D341Med (cell line): ENCODE results near the gene SLC7A10.
"Not testable (repeated sequence)": the region's sequence is repeated elsewhere in the genome, so short reads cannot be mapped to it uniquely, and the experiment has no call there.

Source experiments
- DNase-seq: peaks from one replicate; pipeline ENCODE4 v3.0.0; 2012; ENCODE audit warnings: low spot score

The SLC7A10 gene

DNA sequence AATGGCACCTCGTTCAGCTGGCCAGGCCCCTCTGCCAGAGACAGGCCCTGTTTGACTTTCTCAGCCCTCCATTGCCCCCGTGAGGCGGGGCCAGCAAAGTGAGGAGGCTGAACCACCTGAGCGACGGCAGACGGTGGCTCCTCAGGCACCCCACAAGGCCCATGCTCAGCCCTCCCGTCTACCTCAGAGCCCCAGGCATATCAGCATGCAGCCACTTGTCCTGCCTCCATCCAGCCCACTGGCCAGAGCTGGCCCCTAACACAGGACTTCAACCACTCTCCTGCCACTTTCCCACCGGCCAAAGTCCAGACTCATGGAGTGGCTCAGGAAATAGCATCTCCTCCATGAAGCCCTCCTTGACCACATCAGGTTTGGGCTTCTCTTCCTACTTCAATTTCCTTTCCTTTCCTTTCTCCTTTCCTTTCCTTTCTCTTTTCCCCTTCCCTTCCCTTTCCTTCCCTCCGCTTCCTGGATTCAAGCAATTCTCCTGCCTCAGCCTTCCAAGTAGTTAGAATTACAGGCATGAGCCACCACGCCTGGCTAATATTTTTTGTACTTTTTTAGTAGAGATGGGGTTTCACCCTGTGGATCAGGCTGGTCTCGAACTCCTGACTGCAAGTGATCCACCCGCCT lies 9.3 kb downstream of the SLC7A10 start:
- no peak for DNase-seq

DNA sequence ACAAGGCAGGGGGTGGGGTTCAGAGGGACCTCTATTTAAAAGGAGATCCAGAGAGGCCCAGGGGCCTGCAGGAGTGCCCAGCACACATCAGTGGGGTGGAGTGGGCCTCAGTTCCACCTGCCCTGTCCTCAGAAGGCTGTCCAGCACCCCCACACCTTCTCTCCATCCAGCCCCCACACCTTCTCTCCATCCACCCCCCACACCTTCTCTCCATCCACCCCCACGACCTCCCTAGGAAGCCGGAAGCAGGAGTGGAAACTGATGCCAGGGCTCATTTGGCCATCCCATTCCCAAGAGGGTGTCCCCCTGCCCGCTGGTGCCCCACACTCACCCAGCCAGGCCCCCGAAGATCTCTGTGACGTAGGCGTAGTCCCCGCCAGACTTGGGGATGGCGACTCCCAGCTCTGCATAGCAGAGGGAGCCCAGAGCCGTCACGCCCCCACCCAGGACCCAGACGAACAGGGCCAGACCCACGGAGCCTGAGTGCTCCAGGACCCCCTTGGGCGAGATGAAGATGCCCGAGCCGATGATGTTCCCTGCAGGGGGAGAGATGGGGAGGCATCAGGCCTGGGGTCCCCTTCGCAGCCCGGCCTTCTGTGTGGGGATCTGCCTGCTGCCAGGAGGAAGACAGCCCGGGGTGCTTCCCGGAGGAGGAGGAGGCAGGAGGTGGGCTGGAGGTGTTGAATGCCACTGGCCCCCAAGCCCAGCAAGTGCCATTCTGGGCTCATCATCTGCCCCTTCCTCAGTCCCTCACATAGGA lies 10.0 kb downstream of the SLC7A10 start:
- no peak for DNase-seq

DNA sequence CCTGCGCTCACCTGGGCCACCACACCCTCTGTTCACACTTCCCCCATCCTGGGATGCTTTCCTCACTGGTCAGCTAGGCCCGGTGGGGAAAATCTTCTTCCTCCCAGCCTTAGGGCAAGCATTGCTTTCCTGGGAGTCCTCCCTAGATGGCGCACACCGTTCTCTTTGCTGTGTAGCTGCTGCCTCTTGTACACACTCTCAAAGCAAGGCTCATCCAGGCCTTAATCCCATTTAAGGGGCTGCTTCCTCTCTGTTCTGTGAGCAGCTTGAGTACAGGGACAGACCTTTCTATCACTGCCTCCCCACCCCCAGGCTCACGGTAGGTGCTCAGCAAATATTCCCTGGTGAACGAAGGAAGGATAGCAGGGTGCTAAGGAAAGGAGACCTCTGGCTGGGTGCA lies 11.1 kb downstream of the SLC7A10 start:
- DNase-seq, result peak; percentile 66

DNA sequence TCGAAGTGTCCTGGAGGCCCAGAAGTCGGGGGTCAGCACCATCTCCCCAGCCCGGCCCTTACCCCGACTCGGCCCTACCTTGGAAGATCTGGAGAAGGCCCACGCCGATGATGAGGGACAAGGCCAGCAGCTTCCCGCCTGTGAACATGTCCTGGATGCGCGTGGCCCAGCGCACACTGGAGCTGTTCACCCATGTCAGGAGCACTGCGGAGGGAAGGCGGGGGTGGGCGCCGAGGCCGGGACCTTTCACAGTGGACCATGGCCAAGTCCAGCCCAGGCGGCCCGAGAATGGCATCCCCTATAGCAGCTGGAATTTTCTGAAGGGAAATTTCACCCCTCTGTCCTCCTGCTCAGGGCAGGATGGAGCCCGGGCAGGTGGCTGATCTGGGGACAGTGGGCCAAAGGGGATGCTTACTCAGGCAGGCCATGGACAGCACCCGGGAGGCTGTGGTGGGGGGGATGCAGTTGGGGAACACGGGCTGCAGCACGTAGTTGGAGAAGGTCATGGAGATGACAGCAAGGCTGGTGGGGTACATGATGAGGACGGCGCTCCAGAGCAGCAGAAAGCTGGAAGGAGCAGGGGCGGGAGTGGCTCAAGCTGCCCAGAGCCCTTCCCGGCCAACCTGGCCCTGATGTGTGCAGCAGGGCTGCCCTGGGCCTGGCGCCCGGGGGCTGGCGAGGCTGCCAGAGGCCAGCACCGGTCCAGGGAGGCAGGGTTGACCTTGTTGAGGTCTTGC lies 13.0 kb downstream of the SLC7A10 start:
- no peak for DNase-seq

DNA sequence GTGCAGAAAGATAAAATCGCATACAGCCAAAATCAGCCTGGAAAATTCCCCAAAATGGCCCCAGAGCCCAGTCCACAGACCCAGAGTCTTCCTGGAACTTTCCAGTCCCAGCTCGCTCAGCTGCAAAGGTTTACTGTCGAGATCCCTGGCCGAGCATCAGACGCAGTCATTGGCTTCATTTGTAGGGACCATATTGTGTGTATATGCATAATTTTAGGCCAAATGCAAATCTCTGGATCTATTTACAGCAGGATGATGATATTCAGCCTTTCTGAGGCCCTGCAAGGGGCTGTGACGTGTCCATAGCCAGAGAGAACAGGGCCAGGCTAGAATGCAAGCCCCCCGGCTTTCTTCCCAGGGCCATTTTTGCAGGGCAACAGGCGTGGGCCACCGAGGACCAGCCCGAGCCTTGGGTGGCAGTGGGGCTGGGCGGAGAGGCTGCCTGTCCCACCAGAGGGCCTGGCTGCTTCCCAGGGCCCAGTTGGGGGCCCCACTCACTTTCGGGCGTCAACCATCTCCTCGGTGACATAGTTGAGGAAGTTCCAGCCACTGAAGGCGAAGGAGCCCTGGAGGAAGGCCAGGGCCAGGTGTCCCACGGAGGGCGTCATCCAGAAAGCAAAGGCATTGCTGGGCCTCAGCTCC lies 13.7 kb downstream of the SLC7A10 start:
- DNase-seq, result no peak

DNA sequence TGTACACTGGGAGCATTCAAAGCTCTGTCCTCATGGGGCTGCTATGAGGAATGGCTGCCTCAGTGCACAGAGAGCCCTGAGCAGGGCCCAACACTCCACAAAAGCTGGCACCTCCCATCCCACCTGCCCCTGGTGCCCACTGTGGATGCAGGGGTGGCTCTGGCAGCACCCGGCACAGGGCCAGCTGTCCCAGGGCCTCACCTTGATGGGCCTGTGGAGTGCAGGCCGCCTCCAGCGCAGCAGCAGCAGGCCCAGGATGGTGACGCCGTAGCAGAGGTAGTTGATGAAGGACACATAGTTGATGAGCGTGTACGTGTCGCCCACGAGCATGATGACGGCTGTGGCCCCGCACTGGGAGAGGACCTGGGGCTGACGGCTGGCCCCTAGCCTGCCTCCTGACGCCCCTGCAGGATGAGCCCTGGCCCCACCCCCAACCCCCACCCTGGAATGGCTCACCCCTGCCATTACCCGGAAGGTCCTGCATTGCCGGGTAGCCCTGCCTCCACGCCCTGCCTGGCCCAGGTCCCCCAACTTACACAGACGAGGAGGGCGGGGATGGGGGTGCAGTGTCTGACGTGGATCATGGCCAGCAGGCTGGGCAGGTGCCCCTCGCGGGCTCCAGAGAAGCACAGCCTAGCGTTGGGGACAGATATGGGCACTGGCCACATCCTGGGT lies 15.2 kb downstream of the SLC7A10 start:
- no peak for DNase-seq

DNA sequence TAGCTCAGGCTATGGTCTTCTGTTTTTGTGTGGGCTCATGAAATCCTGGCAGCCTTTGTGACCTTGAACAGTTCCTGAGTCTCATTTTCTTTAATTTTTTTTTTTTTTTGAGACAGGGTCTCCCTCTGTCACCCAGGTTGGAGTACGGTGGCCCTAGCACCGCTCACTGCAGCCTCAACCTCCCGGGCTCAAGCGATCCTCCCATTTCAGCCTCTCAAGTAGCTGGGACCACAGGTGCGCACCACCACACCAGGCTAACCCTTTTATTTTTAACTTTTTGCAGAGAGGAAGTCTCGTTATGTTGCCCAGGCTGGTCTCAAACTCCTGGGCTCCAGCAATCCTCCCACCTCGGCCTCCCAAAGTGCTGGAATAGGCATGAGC lies 15.8 kb downstream of the SLC7A10 start:
- DNase-seq, result not testable (repeated sequence)

DNA sequence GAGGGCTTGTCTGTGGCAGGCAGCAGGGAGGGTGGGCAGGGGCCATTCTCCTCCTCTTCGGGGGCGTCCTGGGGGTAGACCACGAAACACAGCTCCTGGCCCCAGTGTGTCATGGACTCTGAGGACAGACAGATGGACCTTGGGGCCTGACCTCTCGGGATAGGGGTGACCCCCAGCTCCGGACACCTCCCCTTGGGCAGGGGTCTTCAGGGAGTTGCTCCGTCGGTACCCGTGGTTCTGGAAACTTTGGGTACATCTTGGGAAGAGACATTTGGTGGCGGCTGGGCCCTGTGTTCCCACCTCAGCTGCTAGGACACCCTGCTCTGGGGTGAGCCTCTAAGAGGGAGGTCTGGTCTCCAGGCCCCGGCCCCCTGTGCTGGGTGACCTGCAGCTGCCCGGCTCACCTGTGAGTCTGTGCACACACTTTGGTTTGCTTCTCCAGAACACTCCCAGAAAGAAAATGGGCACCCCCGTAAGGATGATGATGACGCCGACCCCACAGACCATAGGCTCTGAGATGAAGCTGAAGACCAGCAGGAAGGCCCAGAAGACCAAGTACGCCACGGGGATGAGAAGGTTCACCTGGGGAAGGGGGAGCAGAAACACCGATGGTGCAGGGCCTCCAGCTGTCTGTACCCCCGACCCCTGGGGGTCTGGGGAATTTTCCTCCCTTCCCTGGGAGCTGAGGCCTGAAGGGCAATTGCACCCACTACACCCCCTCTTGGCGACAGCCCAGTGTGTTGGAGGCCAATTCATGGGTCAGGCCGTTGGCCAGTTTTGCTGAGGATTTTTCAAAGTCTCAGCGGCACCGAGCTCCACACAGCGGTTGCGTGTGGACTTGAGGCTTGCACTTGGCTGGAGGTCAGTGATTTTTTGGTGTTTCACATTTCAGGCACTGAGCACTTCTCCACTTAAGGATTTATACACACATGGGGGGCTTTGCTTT lies 16.5 kb downstream of the SLC7A10 start:
- DNase-seq, result no peak

DNA sequence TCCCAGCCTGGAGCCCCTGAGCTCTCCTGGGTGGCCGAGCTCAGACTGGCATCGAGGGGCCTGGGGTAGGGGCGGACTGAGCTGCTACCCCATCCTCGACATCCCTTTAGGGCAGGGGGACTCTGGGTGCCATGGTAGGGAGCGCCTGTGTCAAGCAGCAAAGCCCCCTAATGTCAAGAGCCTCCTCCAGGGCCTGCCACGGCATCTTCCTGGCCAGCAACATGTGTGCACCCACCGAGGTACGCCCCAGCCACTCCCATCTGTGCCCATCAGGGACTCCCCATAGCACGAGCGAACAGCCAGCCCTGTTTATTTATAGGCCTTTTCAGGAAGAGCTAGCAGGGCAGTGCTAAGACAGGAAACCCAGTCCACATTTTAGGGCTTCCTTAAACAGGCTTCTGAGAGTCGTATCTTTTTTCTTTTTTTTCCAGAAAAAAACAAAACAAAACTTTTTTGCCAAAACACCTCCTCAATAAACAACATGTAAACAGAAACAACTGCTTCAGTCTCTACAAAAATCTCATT lies 17.2 kb downstream of the SLC7A10 start:
- DNase-seq, result no peak

DNA sequence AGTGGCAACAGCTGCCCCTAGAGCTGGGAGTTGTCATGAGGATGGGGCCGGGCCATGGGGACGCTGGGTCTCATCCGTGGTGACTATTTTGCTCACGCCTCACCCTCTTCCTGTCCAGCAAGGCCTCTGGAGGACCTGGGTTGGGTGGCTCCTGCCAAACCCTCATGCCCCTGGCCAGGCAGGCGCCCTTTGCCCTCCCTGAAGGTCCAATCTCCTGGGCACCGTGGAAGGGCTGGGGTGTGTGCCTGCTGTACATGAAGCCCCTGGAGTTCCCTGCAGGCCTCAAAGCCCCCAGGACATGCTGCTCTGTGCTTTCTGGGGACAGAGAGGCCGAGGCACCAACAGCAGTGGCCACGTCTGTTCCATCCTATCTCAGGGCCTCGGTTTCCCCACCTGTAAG lies 17.7 kb downstream of the SLC7A10 start:
- no peak for DNase-seq

DNA sequence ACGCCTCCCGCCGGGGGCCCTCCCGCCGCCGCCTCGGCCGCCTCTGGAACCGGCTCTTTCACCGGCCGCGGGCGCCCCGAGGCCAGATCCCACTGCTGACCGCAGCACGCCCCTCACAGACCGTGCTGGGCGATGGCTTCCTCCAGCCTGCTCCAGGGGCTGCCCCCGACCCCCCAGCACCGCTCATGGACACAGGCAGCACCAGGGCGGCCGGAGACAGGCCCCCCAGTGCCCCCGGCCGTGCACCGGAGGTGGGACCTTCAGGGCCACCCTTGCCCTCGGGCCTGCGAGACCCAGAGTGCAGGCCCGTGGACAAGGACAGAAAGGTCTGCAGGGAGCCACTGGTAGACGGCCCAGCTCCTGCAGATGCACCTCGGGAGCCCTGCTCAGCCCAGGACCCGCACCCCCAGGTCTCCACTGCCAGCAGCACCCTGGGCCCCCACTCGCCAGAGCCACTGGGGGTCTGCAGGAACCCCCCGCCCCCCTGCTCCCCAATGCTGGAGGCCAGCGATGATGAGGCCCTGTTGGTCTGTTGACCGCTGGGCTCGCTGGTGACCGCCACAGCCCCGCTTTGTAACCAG lies 18.5 kb downstream of the SLC7A10 start:
- DNase-seq, result no peak

DNA sequence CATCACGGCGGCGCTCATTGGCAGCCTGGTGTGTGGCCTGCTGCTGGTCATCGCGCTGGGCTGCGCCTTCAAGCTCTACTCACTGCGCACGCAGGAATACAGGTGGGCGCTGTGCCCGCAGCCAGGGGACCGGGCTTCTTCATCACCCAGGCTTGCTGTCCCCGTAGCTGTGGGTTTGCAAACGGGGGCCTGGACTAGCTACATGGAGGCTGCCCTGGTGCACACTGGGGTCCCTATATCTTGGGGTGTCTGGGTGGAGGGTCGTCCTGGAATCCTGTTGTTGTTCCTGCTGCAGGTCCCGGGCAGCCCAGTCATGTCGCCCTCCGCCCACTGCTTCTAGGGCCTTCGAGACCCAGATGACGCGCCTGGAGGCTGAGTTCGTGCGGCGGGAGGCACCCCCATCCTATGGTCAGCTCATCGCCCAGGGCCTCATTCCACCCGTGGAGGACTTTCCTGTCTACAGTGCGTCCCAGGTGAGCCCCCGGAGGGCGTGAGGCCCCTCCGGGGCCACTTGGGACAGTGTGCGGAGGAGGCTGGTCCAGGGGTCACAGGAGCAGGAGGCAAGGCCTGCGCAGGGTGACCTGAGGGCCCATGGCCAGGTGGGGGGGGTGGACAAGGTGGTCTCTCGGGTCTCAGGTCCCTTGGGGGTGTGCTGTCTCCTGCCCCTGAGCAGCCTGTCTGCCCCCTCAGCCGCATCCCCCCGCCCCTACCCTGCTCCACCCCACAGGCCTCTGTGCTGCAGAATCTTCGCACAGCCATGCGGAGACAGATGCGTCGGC lies 19.2 kb downstream of the SLC7A10 start:
- no peak for DNase-seq

DNA sequence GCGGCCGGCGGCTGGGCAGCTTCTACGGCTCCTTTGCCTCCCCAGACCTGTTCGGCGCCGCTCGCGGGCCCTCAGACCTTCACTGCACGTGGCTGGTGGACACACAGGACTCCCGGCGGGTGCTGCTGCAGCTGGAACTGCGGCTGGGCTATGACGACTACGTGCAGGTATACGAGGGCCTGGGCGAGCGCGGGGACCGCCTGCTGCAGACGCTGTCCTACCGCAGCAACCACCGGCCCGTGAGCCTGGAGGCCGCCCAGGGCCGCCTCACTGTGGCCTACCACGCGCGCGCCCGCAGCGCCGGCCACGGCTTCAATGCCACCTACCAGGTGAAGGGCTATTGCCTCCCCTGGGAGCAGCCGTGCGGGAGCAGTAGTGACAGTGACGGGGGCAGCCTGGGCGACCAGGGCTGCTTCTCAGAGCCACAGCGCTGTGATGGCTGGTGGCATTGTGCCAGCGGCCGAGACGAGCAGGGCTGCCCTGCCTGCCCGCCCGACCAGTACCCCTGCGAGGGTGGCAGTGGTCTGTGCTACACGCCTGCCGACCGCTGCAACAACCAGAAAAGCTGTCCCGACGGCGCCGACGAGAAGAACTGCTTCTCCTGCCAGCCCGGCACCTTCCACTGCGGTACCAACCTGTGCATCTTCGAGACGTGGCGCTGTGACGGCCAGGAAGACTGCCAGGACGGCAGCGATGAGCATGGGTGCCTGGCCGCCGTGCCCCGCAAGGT lies 20.0 kb downstream of the SLC7A10 start:
- DNase-seq, result no peak

DNA sequence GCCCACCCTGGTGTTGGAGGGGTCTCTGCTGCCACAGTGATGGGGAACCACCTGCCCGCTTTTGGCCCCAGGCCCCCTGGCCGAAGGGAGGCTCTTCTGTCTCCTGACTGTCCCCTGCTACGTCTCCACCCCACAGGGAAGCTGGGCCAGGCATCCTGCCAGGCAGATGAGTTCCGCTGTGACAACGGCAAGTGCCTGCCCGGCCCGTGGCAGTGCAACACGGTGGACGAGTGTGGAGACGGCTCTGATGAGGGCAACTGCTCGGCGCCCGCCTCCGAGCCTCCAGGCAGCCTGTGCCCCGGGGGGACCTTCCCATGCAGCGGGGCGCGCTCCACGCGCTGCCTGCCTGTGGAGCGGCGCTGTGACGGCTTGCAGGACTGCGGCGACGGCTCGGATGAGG lies 20.5 kb downstream of the SLC7A10 start:
- DNase-seq, result no peak

DNA sequence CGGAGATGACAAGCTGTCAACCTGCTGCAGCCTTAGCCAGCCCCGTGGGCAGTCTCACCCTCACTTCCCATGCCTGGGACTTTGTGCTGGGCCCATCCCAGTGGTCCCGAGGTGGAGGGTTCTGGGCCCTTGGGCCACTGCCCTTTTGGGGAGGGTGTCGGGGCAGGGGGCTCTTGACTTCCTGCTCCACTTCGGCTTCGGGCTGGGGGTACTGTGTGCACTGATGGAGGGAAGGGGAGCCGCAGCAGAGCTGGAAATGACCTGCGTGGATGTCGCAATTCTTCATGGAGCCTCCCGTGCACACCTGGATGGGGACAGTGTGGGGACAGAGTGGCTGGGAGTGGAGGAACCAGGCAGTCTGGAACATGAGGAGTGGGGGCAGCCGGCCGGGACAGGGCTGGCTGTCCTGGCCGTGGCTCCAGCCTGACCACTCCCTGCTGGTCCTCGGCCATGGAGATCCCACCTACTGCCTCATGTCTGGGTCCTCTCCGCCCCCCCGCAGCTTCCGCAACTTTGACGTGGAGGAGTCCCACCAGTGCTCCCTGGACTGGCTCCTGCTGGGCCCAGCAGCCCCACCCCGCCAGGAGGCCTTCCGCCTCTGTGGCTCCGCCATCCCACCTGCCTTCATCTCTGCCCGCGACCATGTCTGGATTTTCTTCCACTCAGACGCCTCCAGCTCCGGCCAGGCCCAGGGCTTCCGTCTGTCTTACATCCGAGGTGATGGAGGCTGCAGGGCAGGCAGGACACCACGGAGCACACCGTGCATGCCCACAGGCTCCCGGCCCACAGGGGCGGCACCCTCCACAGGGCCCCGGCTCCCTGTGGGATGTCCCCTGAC lies 21.3 kb downstream of the SLC7A10 start:
- no peak for DNase-seq

DNA sequence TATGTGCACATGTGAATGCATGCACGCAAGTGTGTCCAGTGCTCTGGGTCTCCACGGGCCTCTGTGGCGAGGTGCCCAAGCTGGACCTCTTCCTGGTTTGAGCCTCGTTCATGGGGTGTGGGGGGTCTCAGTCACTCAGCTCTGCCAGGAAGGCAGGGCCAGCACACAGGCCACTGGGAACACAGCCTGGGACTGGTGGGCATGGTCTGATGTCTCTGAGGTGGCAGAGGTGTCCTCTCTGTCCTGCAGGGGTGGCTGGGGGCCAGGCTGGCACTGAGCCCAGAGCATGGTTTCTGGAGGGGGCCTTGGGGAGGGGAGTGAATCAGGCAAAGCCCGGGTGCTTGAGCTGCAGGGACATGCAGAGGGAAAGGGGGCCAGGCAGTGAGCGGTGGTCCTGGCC lies 22.1 kb downstream of the SLC7A10 start:
- DNase-seq, result peak; percentile 25

DNA sequence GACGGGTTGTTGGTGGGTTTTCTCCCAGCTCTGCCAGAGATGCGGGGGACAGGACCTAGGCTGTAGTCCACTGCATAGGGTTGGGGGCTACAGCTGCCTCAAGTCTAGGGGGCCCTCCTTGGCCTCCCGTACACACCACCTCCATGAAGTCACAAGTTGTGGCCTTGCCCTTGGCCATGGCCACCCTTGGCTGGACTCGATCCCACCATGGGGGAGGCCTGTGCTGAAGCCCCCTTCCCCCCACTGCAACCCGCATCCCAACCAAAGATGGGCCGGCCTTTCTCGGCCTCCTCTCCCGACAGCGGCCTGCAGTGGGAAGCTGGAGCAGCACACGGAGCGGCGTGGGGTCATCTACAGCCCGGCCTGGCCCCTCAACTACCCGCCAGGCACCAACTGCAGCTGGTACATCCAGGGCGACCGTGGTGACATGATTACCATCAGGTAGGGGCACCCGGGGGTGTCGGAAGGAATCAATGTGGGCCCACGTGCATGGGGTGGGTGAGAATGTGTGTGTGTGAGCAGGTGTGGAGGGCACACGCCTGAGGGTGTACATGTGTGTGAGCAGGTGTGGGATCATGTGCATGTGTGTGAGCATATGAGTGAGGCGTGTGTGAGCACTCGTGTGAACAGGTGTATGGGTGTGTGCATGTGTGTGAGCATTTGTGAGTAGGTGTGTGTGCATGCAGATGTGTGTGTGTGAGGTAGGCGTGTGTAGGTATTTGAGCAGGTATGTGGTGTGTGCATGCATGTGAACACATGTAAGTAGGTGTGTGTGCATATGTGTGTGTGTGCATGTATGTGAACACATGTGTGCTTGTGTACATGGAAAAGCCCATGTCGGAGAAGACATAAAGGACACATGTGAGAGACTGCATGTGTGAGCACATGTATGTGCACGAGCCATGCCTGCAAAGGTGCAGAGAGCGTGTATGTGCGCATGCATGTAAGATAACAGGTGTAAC lies 22.8 kb downstream of the SLC7A10 start:
- peak; percentile 27 for DNase-seq
